SK-N-SH treated with all-trans-retinoic acid at 6 μM for 48 hours (cell line): Measurements from ENCODE around the gene KRT15.

Source experiments
- GLIS3 ChIP-seq: fragments of 250-450 bp; sonication (Bioruptor Pico); IDR thresholded peaks from 2 replicates; pipeline ENCODE4 v1.5.0; 2020; ENCODE audit warnings: mild to moderate bottlenecking, moderate library complexity
- OSR1 ChIP-seq: fragments of 250-450 bp; sonication (Bioruptor Pico); IDR thresholded peaks from 2 replicates; pipeline ENCODE4 v1.8.0; 2022; ENCODE audit warnings: moderate library complexity, mild to moderate bottlenecking, inconsistent platforms
- PATZ1 ChIP-seq: fragments of 250-450 bp; sonication (Bioruptor Pico); IDR thresholded peaks from 2 replicates; pipeline ENCODE4 v1.8.0; 2020; ENCODE audit warnings: mild to moderate bottlenecking, moderate library complexity, borderline replicate concordance

DNA sequence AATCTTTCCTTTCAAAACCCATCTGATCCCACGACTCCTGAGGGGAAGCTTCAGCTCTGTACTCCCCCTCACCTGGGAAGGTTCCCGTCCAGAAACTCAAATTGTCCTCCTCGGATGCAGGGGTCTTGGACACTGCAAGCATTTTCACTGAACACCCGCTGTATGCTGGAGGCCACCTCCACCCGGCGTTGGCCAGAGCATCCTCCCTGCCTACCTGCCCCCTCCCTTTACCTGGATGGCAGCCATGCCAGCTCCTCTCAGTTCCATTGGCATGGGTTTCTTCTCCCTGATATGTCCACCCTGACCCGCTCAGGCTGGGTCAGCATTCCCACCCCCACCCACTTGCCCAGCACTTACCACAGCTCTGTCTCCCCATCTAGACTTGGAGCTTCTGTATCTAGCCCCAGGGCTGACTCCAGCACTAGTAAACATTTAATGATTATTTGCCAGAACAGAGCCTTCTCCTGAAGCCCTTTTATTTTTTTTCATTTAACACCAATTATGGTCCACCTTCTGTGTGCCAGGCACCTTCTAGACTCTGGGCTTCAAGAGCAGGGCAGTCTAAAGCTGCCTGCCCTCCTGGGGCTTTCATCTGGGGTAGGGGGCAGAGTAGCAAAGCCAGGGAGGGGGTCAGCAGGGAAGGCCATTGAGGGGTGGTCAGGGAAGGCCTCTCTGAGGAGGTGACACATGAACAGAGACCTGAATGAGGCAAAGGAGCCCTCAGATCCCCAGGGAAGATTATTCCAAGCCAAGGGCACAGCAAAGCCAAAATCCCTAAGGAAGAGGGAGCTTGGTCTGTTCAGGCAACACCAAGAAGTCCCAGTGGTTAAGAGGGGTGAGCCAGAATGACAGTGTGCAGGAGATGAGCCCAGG lies 18.3 kb upstream of the KRT15 start:
- no peak for TF ChIP-seq OSR1 (CRISPR knock-in tag)
- TF ChIP-seq PATZ1, result no peak
- TF ChIP-seq GLIS3 (CRISPR knock-in tag), result no peak
